Astrocyte of the spinal cord (primary cell): ENCODE data around the gene SLC13A5.

Source experiments
- DNase-seq: peaks from one replicate; pipeline ENCODE4 v3.0.0; 2011; ENCODE audit warnings: low read depth, low spot score
- H3K4me3 ChIP-seq: 2 replicates; pipeline ENCODE4 v1.5.1; 2011; ENCODE audit warnings: low read depth, mild to moderate bottlenecking, low read length, moderate library complexity
- in situ Hi-C: cut with HindIII; loops from 2 replicates; pipeline ENCODE4 v1.10.0; 2017; ENCODE audit warnings: low sequenced_read_pairs
- TF ChIP-seq, protein P1 (sequence below): IDR thresholded peaks from 2 replicates; pipeline ENCODE4 v1.5.1; 2012; ENCODE audit warnings: low read depth, mild to moderate bottlenecking, low read length, inconsistent platforms

SLC13A5 gene

DNA sequence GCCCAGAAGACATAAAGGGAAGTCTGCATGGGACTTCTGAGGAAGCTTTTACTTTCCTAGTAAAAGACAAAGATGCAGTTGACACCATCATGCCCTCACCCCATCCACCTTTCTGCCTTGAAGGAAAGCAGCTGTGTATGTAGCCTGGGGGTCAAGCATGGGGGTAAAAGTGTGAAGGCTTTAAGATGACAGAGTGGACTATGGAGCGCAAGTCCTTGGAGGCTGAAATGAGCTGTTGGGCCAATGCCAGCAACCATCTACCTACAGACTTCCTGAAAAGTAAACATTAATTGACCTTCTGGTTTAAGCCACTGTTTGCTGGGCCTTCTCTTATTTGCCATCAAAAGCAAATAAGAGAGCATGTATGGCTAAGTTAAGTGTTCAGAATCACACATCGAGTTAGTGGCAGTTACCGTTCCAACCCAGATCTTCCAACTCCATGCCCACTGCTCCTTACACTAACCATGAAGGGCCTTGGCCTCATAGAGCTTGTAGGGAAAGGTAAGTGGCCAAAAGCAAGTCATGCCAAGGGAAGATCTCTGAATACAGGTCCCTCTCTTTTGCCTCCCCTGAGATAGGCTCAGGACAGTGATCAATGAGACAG is 30.0 kb downstream of the SLC13A5 start:
- no peak overlapping the region for H3K4me3 ChIP-seq
- DNase-seq: no peak
- in situ Hi-C loops: no loop called here
- TF ChIP-seq, protein P1, sequence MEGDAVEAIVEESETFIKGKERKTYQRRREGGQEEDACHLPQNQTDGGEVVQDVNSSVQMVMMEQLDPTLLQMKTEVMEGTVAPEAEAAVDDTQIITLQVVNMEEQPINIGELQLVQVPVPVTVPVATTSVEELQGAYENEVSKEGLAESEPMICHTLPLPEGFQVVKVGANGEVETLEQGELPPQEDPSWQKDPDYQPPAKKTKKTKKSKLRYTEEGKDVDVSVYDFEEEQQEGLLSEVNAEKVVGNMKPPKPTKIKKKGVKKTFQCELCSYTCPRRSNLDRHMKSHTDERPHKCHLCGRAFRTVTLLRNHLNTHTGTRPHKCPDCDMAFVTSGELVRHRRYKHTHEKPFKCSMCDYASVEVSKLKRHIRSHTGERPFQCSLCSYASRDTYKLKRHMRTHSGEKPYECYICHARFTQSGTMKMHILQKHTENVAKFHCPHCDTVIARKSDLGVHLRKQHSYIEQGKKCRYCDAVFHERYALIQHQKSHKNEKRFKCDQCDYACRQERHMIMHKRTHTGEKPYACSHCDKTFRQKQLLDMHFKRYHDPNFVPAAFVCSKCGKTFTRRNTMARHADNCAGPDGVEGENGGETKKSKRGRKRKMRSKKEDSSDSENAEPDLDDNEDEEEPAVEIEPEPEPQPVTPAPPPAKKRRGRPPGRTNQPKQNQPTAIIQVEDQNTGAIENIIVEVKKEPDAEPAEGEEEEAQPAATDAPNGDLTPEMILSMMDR: no peak

DNA sequence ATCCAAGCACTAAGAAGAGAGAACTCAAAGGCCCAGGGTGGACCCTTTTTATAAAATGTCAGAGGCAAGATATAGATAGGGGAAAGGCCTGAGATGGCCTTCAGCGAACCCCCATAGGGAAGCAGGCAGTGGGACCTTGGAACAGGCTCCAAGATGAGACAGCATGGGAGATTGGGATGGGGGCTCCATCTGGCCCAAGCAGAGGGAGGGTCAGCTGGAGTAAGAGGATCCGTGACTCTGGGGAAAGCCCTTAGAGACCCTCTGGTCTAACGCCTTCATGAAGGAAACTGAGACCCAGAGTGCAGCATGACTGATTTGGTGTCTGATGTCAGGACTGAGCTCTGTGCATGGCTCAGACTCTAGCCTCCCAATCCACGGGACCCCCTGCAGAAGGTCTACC is 30.8 kb downstream of the SLC13A5 start:
- no peak for DNase-seq
- in situ Hi-C loops: no loop called here
- no peak overlapping the region for H3K4me3 ChIP-seq
- TF ChIP-seq, protein P1: no peak

DNA sequence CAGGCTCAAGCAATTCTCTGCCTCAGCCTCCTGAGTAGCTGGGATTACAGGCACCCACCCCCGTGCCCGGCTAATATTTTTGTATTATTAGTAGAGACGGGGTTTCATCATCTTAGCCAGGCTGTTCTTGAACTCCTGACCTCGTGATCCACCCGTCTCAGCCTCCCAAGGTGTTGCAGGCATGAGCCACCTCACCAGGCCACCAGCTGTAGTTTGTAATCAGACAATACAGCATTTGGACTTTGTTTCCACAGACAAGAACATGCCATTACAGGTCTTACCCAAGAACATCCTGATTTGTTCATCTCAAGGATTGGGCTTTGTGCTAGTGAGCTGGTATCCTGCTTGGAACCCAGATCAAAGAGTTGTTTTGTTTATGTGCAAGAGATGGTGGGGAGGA is 31.5 kb downstream of the SLC13A5 start:
- TF ChIP-seq, protein P1: no peak
- in situ Hi-C loops: no loop called here
- no peak overlapping the region for H3K4me3 ChIP-seq
- DNase-seq: no peak

DNA sequence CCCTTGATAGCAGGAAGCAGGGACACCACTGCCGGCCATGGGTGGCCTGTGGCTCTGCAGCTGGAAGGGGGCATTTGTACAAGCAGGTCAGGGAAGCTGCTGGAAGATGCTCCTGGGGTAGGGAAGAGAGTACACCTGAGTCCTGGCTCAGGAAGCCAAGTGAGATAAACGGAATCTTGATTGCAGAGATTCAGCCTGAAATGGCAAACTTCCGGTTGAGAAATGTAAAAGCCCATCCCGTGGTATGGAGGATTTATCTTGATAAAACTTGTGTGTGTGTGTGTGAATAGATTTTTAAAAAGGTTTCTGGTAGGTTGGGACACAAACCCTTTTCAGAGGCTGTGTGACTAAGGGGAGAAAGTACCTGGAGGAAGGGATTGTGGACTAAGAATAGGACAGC is 32.0 kb downstream of the SLC13A5 start:
- H3K4me3 ChIP-seq: no peak overlapping the region
- TF ChIP-seq, protein P1: no peak
- no peak for DNase-seq
- in situ Hi-C loops: no loop called here

DNA sequence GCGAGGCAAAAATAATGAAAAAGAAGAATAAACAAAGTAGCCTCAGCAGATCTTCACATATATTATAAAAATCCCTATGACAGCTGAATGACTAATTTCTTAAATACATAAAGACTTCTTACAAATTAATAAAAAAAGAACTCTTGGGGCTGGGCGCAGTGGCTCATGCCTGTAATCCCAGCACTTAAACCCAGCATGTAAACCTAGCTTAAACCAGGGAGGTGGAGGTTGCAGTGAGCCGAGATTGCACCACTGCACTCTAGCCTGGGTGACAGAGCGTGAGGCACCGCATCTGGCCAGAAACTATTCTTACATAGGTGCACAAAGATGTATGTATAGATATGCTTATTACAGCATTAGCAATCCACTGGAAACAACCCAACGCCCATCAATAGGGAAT is 33.9 kb downstream of the SLC13A5 start:
- TF ChIP-seq, protein P1: no peak
- DNase-seq: no peak
- in situ Hi-C loops: no loop called here
- H3K4me3 ChIP-seq: no peak overlapping the region

DNA sequence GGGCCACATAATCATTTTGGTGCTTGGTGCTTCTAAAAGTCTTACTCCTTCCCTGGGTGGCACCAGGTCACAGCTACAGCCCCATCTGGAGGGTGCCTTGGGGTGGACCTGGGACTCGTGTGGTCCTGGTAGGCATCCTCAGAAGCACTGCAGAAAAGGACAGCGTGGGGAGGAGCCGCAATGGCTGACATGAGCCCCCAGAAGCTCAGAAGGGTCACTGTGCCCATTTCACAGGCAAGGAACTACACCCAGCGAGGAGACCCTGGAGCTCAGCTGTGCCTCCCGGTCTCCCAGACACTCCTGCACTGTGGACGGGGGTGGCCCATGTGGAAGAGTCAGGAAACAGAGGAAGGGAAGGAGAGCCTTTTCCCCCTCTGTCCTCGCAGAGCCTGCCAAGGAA is 35.2 kb downstream of the SLC13A5 start:
- no peak overlapping the region for H3K4me3 ChIP-seq
- DNase-seq: no peak
- TF ChIP-seq, protein P1: no peak
- in situ Hi-C loops: no loop called here
